Fibroblast of gingiva (primary cell): ENCODE results near the gene ZNF536.

ENCODE experiments used
- DNase-seq: peaks from one replicate; pipeline ENCODE4 v3.0.0-alpha.2; 2011; ENCODE audit warnings: low read depth

Gene ZNF536

GRCh38 chr19:30371960-30372824, at the start of gene ZNF536:
TSS of gene ZNF536 (plus strand) at chr19:30372384. CDS start at chr19:30443563, 71,179 bp downstream.
- no peak for DNase-seq

GRCh38 chr19:30322641-30323320, 49.4 kb upstream of the ZNF536 start:
- DNase-seq = no peak

GRCh38 chr19:30323904-30324303, 48.3 kb upstream of the ZNF536 start:
- no peak for DNase-seq

- no peak for DNase-seq
These were observed 47.2 kb upstream of the ZNF536 start for GRCh38 chr19:30324982-30325381.

GRCh38 chr19:30325676-30326392, 46.4 kb upstream of the ZNF536 start:
- DNase-seq = no peak

GRCh38 chr19:30326393-30326710, 45.8 kb upstream of the ZNF536 start:
- DNase-seq = no peak

GRCh38 chr19:30327331-30327730, 44.9 kb upstream of the ZNF536 start:
- DNase-seq = no peak

GRCh38 chr19:30328096-30328495, 44.1 kb upstream of the ZNF536 start:
- DNase-seq = no peak

GRCh38 chr19:30330266-30330665, 41.9 kb upstream of the ZNF536 start:
- DNase-seq = no peak

- no peak for DNase-seq
These were observed 39.5 kb upstream of the ZNF536 start for GRCh38 chr19:30332445-30333234.

- no peak for DNase-seq
These were observed 38.7 kb upstream of the ZNF536 start for GRCh38 chr19:30333291-30334065.

GRCh38 chr19:30334841-30335240, 37.3 kb upstream of the ZNF536 start:
- DNase-seq = no peak

GRCh38 chr19:30335306-30335886, 36.8 kb upstream of the ZNF536 start:
- DNase-seq = no peak

GRCh38 chr19:30336290-30336689, 35.9 kb upstream of the ZNF536 start:
- no peak for DNase-seq

GRCh38 chr19:30338041-30338456, 34.1 kb upstream of the ZNF536 start:
- no peak for DNase-seq

GRCh38 chr19:30338878-30339623, 33.1 kb upstream of the ZNF536 start:
- no peak for DNase-seq

- no peak for DNase-seq
These were observed 32.3 kb upstream of the ZNF536 start for GRCh38 chr19:30339624-30340525.

- no peak for DNase-seq
These were observed 31.2 kb upstream of the ZNF536 start for GRCh38 chr19:30340771-30341561.
